HUES48 (cell line): ENCODE data around the gene AP3B1.
A peak's percentile ranks its signal among the peaks of the same experiment; 100 is the strongest.

Experiments used
- H3K27ac ChIP-seq: one replicate; pipeline ENCODE4 v1.7.0; 2013; ENCODE audit warnings: low read depth, low read length, inconsistent platforms
- H3K27me3 ChIP-seq: 2 replicates; pipeline ENCODE4 v1.6.1; 2013; ENCODE audit warnings: mild to moderate bottlenecking, low read length; ENCODE audit not compliant: control insufficient read depth, insufficient read depth
- H3K36me3 ChIP-seq: 2 replicates; pipeline ENCODE4 v1.6.1; 2013; ENCODE audit warnings: low read length; ENCODE audit not compliant: control insufficient read depth, insufficient read depth
- H3K4me1 ChIP-seq: 2 replicates; pipeline ENCODE4 v1.6.1; 2013; ENCODE audit warnings: mild to moderate bottlenecking, low read length; ENCODE audit not compliant: control insufficient read depth, insufficient read depth
- H3K4me3 ChIP-seq: 2 replicates; pipeline ENCODE4 v1.5.1; 2013; ENCODE audit warnings: mild to moderate bottlenecking, low read depth, low read length
- H3K9ac ChIP-seq: 2 replicates; pipeline ENCODE4 v1.6.1; 2013; ENCODE audit warnings: mild to moderate bottlenecking, low read depth, low read length, moderate library complexity
- H3K9me3 ChIP-seq: 2 replicates; pipeline ENCODE4 v1.6.1; 2013; ENCODE audit warnings: low read length; ENCODE audit not compliant: control insufficient read depth, insufficient read depth

The AP3B1 gene

GRCh38 chr5:77957516-77957915 lies 337.0 kb downstream of the AP3B1 start:
- Histone ChIP-seq H3K4me3 (peak overlapping the region; percentile 53), H3K9me3 (no peaks in the 10 kb centered on the region), H3K4me1 (peaks cover 33% of the 10 kb centered on the region), H3K27ac (no peak overlapping the region), H3K27me3 (peaks cover 90% of the 10 kb centered on the region), H3K36me3 (no peaks in the 10 kb centered on the region), H3K9ac (no peak overlapping the region)

DNA sequence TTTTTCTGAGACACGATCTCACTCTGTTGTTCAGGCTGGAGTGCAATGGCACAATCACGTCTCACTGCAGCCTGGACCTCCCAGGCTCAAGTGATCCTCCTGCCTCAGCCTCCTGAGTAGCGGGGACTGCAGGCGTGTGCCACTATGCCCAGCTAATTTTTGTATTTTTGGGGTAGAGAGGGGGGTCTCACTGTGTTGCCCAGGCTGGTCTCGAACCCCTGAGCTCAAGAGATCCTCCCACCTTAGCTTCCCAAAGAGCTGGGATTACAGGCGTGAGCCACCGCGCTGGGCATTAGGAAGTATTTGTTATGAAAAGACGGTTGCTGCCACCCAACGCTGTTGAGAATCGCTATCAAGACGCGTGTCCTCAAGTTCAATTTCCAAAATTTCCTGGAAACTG lies 337.4 kb downstream of the AP3B1 start:
- Histone ChIP-seq H3K27me3 (peaks cover 87% of the 10 kb centered on the region), H3K4me3 (peak overlapping the region; percentile 53), H3K9me3 (no peaks in the 10 kb centered on the region)

GRCh38 chr5:77955577-77955976 lies 338.9 kb downstream of the AP3B1 start:
- peaks cover 79% of the 10 kb centered on the region for H3K27me3 ChIP-seq
- no peaks in the 10 kb centered on the region for H3K9me3 ChIP-seq
- no peak overlapping the region for H3K27ac ChIP-seq
- H3K4me1 ChIP-seq, result peaks cover 28% of the 10 kb centered on the region
- H3K9ac ChIP-seq, result no peak overlapping the region
- no peaks in the 10 kb centered on the region for H3K36me3 ChIP-seq
- no peak overlapping the region for H3K4me3 ChIP-seq

More for the DNA sequence above, 337.4 kb downstream of the AP3B1 start:
- H3K36me3 ChIP-seq, result no peaks in the 10 kb centered on the region
- H3K27ac ChIP-seq, result no peak overlapping the region
- peaks cover 33% of the 10 kb centered on the region for H3K4me1 ChIP-seq
- no peak overlapping the region for H3K9ac ChIP-seq

DNA sequence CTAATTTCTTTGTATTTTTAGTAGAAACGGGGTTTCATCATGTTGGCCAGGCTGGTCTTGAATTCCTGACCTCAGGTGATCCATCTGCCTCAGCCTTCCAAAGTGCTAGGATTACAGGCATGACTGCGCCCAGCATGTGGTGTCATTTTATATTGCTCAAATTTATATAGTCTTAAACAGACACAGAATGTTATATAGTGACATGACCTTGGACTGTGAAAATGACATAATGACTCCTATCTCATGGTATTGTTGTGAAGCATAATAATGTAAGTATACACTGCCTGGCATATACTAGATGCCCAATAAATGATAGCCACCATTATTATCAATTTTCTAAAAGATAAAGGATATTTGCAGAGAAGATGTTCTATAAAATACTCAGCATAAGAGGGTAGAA lies 341.1 kb downstream of the AP3B1 start:
- Histone ChIP-seq H3K9ac (no peak overlapping the region), H3K27ac (no peak overlapping the region), H3K4me3 (no peak overlapping the region), H3K27me3 (peaks cover 64% of the 10 kb centered on the region), H3K4me1 (peaks cover 6% of the 10 kb centered on the region), H3K36me3 (no peaks in the 10 kb centered on the region), H3K9me3 (no peaks in the 10 kb centered on the region)

- no peak overlapping the region for H3K9ac ChIP-seq
- H3K4me1 ChIP-seq, result 0 out of 2 replicates have a peak, but pooled peaks cover 2% of the 10 kb centered on the region
- H3K27me3 ChIP-seq, result peaks cover 58% of the 10 kb centered on the region
- H3K36me3 ChIP-seq, result no peaks in the 10 kb centered on the region
- H3K27ac ChIP-seq, result no peak overlapping the region
- H3K4me3 ChIP-seq, result no peak overlapping the region
- no peaks in the 10 kb centered on the region for H3K9me3 ChIP-seq
These were observed 341.8 kb downstream of the AP3B1 start for GRCh38 chr5:77952636-77953212.
